Mucosa of rectum (tissue), 2 donors: ENCODE measurements around the gene LYSMD3.
A peak's percentile ranks its signal among the peaks of the same experiment; 100 is the strongest.

Experiments used
- H3K27ac ChIP-seq, 2 donors: one replicate each; pipeline ENCODE4 v1.7.0; 2013; ENCODE audit warnings: inconsistent platforms in 2 of 2, low read depth in 2 of 2, low read length in 2 of 2
- H3K27me3 ChIP-seq, 2 donors: one replicate each; pipeline ENCODE4 v1.7.0; 2013; ENCODE audit warnings: low read length in 2 of 2; ENCODE audit not compliant: control insufficient read depth in 2 of 2, insufficient read depth in 2 of 2
- H3K36me3 ChIP-seq, 2 donors: one replicate each; pipeline ENCODE4 v1.7.0; 2013; ENCODE audit warnings: low read length in 2 of 2; ENCODE audit not compliant: control insufficient read depth in 2 of 2, insufficient read depth in 2 of 2
- H3K4me1 ChIP-seq, 2 donors: one replicate each; pipeline ENCODE4 v1.7.0; 2013; ENCODE audit warnings: low read length in 2 of 2, mild to moderate bottlenecking in 1 of 2; ENCODE audit not compliant: control insufficient read depth in 2 of 2, insufficient read depth in 2 of 2
- H3K4me3 ChIP-seq, 2 donors: one replicate each; pipeline ENCODE4 v1.7.0; 2013; ENCODE audit warnings: low read length in 2 of 2
- H3K9ac ChIP-seq, 2 donors: one replicate each; pipeline ENCODE4 v1.7.0; 2013; ENCODE audit warnings: low read length in 2 of 2, low read depth in 1 of 2, mild to moderate bottlenecking in 1 of 2
- H3K9me3 ChIP-seq, 2 donors: one replicate each; pipeline ENCODE4 v1.7.0; 2013; ENCODE audit warnings: low read length in 2 of 2; ENCODE audit not compliant: control insufficient read depth in 2 of 2
- donor health status: healthy.
- donor health status: Normal muscosa, but diverticular disease.

Gene LYSMD3

GRCh38 chr5:90529939-90530677 is 724 bp upstream of the LYSMD3 start:
- Histone ChIP-seq H3K36me3 (peaks cover 1 to 2% of the 10 kb centered on the region in 2 donors), H3K9ac (peak overlapping the region; percentile 70 to 90), H3K4me1 (peaks cover 16 to 27% of the 10 kb centered on the region in 2 donors), H3K9me3 (no peaks in the 10 kb centered on the region), H3K4me3 (peak overlapping the region; percentile 93), H3K27ac (peak overlapping the region; percentile 67 to 88), H3K27me3 (no peaks in the 10 kb centered on the region)

- Histone ChIP-seq H3K9ac (peak overlapping the region; percentile 98 to 99), H3K27me3 (no peaks in the 10 kb centered on the region), H3K27ac (peak overlapping the region; percentile 93 to 95), H3K4me3 (peak overlapping the region; percentile 93), H3K9me3 (no peaks in the 10 kb centered on the region), H3K36me3 (peaks cover 6 to 12% of the 10 kb centered on the region in 2 donors), H3K4me1 (peaks cover 16 to 27% of the 10 kb centered on the region in 2 donors)
Measured at GRCh38 chr5:90528601-90529193, 687 bp downstream of the LYSMD3 start.

GRCh38 chr5:90519081-90519480 is 10.3 kb downstream of the LYSMD3 start:
- H3K36me3 ChIP-seq = peaks cover 25 to 57% of the 10 kb centered on the region in 2 donors
- H3K9me3 ChIP-seq = no peaks in the 10 kb centered on the region
- no peak overlapping the region for H3K9ac ChIP-seq
- no peak overlapping the region for H3K4me3 ChIP-seq
- H3K27me3 ChIP-seq = no peaks in the 10 kb centered on the region
- H3K4me1 ChIP-seq = no peaks in the 10 kb centered on the region
- H3K27ac ChIP-seq = no peak overlapping the region

GRCh38 chr5:90518661-90519060 is 10.7 kb downstream of the LYSMD3 start:
- H3K27me3 ChIP-seq = no peaks in the 10 kb centered on the region
- H3K9me3 ChIP-seq = no peaks in the 10 kb centered on the region
- H3K4me3 ChIP-seq = no peak overlapping the region
- no peak overlapping the region for H3K9ac ChIP-seq
- no peak overlapping the region for H3K27ac ChIP-seq
- peaks cover 25 to 53% of the 10 kb centered on the region in 2 donors for H3K36me3 ChIP-seq
- no peaks in the 10 kb centered on the region for H3K4me1 ChIP-seq

GRCh38 chr5:90514520-90514919 is 14.9 kb downstream of the LYSMD3 start:
- Histone ChIP-seq H3K9ac (no peak overlapping the region), H3K36me3 (peaks cover 8 to 23% of the 10 kb centered on the region in 2 donors), H3K9me3 (no peaks in the 10 kb centered on the region), H3K4me1 (no peaks in the 10 kb centered on the region), H3K27ac (no peak overlapping the region), H3K27me3 (no peaks in the 10 kb centered on the region), H3K4me3 (no peak overlapping the region)

GRCh38 chr5:90510438-90510837 is 18.9 kb downstream of the LYSMD3 start:
- no peaks in the 10 kb centered on the region for H3K36me3 ChIP-seq
- no peak overlapping the region for H3K9ac ChIP-seq
- H3K27ac ChIP-seq = no peak overlapping the region
- H3K27me3 ChIP-seq = no peaks in the 10 kb centered on the region
- H3K4me3 ChIP-seq = no peak overlapping the region
- H3K4me1 ChIP-seq = no peaks in the 10 kb centered on the region
- H3K9me3 ChIP-seq = no peaks in the 10 kb centered on the region

- Histone ChIP-seq H3K27ac (no peak overlapping the region), H3K4me3 (no peak overlapping the region), H3K9me3 (no peaks in the 10 kb centered on the region), H3K36me3 (no peaks in the 10 kb centered on the region), H3K4me1 (no peaks in the 10 kb centered on the region), H3K27me3 (no peaks in the 10 kb centered on the region), H3K9ac (no peak overlapping the region)
Measured at GRCh38 chr5:90506221-90506620, 23.2 kb downstream of the LYSMD3 start.

GRCh38 chr5:90504743-90505142 is 24.6 kb downstream of the LYSMD3 start:
- H3K36me3 ChIP-seq = no peaks in the 10 kb centered on the region
- no peaks in the 10 kb centered on the region for H3K4me1 ChIP-seq
- no peaks in the 10 kb centered on the region for H3K27me3 ChIP-seq
- no peaks in the 10 kb centered on the region for H3K9me3 ChIP-seq
- H3K9ac ChIP-seq = no peak overlapping the region
- H3K27ac ChIP-seq = no peak overlapping the region
- H3K4me3 ChIP-seq = no peak overlapping the region

- no peaks in the 10 kb centered on the region for H3K36me3 ChIP-seq
- no peak overlapping the region for H3K27ac ChIP-seq
- no peak overlapping the region for H3K4me3 ChIP-seq
- H3K27me3 ChIP-seq = no peaks in the 10 kb centered on the region
- H3K4me1 ChIP-seq = no peaks in the 10 kb centered on the region
- no peak overlapping the region for H3K9ac ChIP-seq
- no peaks in the 10 kb centered on the region for H3K9me3 ChIP-seq
Measured at GRCh38 chr5:90503596-90503995, 25.8 kb downstream of the LYSMD3 start.

GRCh38 chr5:90495146-90495545 is 34.2 kb downstream of the LYSMD3 start:
- Histone ChIP-seq H3K9ac (no peak overlapping the region), H3K4me1 (no peaks in the 10 kb centered on the region), H3K27ac (no peak overlapping the region), H3K4me3 (no peak overlapping the region), H3K9me3 (no peaks in the 10 kb centered on the region), H3K36me3 (no peaks in the 10 kb centered on the region), H3K27me3 (no peaks in the 10 kb centered on the region)
